Urothelium cell line (cell line): ENCODE data around the gene CLNK.
"Not testable (repeated sequence)": the region's sequence is repeated elsewhere in the genome, so short reads cannot be mapped to it uniquely, and the experiment has no call there.

Experiments
- DNase-seq: peaks from one replicate; pipeline ENCODE4 v3.0.0; 2011; ENCODE audit warnings: low spot score, mixed read lengths
- FAIRE-seq: peaks from 2 replicates; lab custom pipeline; 2011; peaks lifted over from hg19 to GRCh38; lab: Jason Lieb, UNC

The CLNK gene

GRCh38 chr4:10614926-10615325 is 69.6 kb downstream of the CLNK start:
- not testable (repeated sequence) for FAIRE-seq, DNase-seq

- no peak for FAIRE-seq
- no peak for DNase-seq
Observed at GRCh38 chr4:10613926-10614478, 70.6 kb downstream of the CLNK start.

- DNase-seq (no peak), FAIRE-seq (no peak)
Observed at GRCh38 chr4:10612476-10612875, 72.1 kb downstream of the CLNK start.

- FAIRE-seq (no peak), DNase-seq (peak; percentile 78)
Observed at GRCh38 chr4:10611673-10612072, 72.9 kb downstream of the CLNK start.

GRCh38 chr4:10608501-10609219 is 75.9 kb downstream of the CLNK start:
- FAIRE-seq (no peak), DNase-seq (no peak)

GRCh38 chr4:10607206-10607605 is 77.4 kb downstream of the CLNK start:
- DNase-seq = no peak
- FAIRE-seq = no peak

GRCh38 chr4:10606483-10607155 is 77.9 kb downstream of the CLNK start:
- DNase-seq (no peak), FAIRE-seq (no peak)

- FAIRE-seq (no peak), DNase-seq (no peak)
Observed at GRCh38 chr4:10605746-10606482, 78.7 kb downstream of the CLNK start.

- FAIRE-seq = peak; percentile 35
- DNase-seq = no peak
Observed at GRCh38 chr4:10605031-10605430, 79.5 kb downstream of the CLNK start.

- FAIRE-seq (no peak), DNase-seq (no peak)
Observed at GRCh38 chr4:10599574-10599973, 85.0 kb downstream of the CLNK start.

- FAIRE-seq = no peak
- no peak for DNase-seq
Observed at GRCh38 chr4:10598829-10599228, 85.7 kb downstream of the CLNK start.

- FAIRE-seq (no peak), DNase-seq (no peak)
Observed at GRCh38 chr4:10596586-10597290, 87.8 kb downstream of the CLNK start.

- no peak for FAIRE-seq
- no peak for DNase-seq
Observed at GRCh38 chr4:10593130-10593529, 91.4 kb downstream of the CLNK start.

- FAIRE-seq = no peak
- DNase-seq = no peak
Observed at GRCh38 chr4:10590896-10591295, 93.7 kb downstream of the CLNK start.

- no peak for DNase-seq
- no peak for FAIRE-seq
Observed at GRCh38 chr4:10589799-10590198, 94.8 kb downstream of the CLNK start.

- DNase-seq = no peak
- no peak for FAIRE-seq
Observed at GRCh38 chr4:10589321-10589720, 95.2 kb downstream of the CLNK start.

GRCh38 chr4:10587697-10588096 is 96.9 kb downstream of the CLNK start:
- DNase-seq (no peak), FAIRE-seq (no peak)

- no peak for FAIRE-seq
Observed at GRCh38 chr4:10587296-10587695, 97.3 kb downstream of the CLNK start.

GRCh38 chr4:10584042-10584441 is 100.5 kb downstream of the CLNK start:
- DNase-seq (peak; percentile 26), FAIRE-seq (no peak)

More at GRCh38 chr4:10587296-10587695, 97.3 kb downstream of the CLNK start:
- DNase-seq = no peak

GRCh38 chr4:10582951-10583350 is 101.6 kb downstream of the CLNK start:
- DNase-seq (no peak), FAIRE-seq (no peak)
